Kidney tubule cell (primary cell): ENCODE measurements around the gene ADAP1.
"Not testable (repeated sequence)": the region's sequence is repeated elsewhere in the genome, so short reads cannot be mapped to it uniquely, and the experiment has no call there.

ENCODE experiments used
- DNase-seq: peaks from one replicate; pipeline ENCODE4 v3.0.0-alpha.2; 2018; ENCODE audit warnings: low spot score

ADAP1 gene

GRCh38 chr7:938546-939185 lies 15.8 kb downstream of the ADAP1 start:
- DNase-seq = no peak

DNA sequence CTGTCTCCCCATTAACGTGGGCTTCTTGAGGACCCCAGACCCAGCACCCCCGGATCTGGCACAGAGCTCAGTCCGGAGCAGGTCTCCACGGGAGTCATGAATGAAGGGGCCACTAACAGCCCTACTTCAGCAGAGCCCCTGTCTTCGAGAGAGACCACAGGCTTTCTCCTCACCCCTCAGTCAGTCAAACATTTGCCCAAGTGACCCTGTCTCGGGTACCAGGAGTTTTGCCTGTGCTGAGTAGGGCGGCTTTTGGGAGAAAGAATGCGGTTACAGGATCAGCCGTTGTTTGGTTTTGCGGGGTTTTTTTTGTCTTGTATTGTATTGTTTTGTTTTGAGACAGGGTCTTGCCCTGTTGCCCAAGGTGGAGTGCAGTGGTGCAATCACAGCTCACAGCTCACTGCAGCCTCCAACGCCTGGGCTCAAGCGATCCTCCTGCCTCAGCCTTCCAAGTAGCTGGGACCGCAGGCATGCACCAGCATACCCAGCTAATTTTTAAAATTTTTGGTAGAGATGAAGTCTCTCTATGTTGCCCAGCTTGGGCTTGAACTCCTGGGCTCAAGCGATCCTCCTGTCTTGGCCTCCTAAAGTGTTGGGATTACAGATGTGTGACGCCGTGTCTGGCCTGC lies 16.5 kb downstream of the ADAP1 start:
- no peak for DNase-seq

- peak; percentile 45 for DNase-seq
These were observed 18.0 kb downstream of the ADAP1 start for GRCh38 chr7:936386-937054.

DNA sequence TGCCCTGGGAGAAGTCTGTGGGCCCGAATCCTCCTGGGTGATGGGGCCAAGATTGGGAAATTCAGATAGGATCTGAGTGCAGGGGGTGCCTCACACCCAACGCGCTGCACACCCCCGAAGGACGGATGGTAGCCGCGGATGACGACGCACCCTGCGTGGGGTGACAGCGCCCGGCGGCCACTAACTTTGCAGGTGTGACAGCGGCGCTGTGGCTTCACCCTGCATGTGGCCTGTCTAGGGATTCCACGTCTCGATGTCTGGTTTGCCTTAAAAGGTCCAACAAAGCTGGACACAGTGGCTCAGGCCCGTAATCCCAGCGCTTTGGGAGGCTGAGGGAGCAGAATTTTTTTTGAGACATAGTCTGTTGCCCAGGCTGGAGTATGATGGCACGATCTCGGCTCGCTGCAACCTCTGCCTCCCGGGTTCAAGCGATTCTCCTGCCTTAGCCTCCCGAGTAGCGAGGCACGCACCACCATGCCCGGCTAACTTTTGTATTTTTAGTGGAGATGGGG lies 18.6 kb downstream of the ADAP1 start:
- no peak for DNase-seq

GRCh38 chr7:935164-935873 lies 19.2 kb downstream of the ADAP1 start:
- no peak for DNase-seq

DNA sequence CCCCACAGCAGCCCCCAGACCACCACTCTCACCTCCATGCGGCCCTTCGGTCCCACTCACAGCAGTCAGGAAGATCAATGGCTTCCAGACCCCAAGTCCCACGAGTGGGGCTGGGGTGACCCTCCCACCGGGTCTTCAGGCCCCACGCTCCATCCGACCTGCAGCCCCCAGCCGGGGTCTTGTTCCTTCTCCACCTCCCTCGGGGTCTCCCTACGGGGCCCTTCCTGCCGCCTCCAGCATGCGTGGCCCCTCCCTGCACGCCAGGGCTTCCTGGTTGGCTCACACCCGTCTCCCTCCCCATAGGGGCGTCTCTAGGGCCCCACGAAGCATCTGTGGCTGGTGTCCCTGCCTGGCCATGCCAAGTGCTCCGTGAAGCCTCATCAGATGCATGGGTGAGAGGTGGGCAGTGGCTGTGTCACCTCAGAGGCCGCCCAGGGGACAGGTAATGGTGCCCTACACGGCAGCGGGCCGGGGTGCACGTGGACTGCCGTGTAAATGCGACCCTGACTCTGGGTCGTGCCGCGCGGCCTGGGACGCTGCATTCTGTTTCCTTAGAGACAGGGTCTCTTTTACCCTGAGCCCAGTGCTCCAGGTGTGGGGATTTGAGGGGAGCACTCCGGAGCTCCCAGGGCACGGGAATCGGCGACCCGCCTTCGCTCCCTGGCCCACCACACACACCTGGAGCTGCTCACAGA lies 19.9 kb downstream of the ADAP1 start:
- no peak for DNase-seq

DNA sequence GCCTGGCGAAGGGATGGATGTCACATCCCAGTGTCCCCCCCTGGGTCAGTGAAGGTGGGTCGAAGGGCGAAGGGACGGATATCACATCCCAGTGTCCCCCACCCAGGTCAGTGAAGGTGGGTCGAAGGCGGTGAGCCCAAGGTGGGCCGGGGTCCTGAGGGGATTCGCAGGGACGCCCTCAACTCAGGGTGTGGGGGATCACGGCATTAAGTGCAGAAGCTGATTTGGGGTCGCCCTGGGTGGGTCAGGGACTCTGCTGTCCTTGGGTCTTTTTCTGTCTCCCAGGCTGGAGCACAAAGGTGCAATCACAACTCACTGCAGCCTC lies 21.9 kb downstream of the ADAP1 start:
- DNase-seq = no peak

GRCh38 chr7:931871-932650 lies 22.4 kb downstream of the ADAP1 start:
- DNase-seq = no peak

- no peak for DNase-seq
These were observed 23.3 kb downstream of the ADAP1 start for GRCh38 chr7:930975-931758.

GRCh38 chr7:929311-929711 lies 25.2 kb downstream of the ADAP1 start:
- no peak for DNase-seq

- DNase-seq = no peak
These were observed 27.3 kb downstream of the ADAP1 start for GRCh38 chr7:927031-927671.

DNA sequence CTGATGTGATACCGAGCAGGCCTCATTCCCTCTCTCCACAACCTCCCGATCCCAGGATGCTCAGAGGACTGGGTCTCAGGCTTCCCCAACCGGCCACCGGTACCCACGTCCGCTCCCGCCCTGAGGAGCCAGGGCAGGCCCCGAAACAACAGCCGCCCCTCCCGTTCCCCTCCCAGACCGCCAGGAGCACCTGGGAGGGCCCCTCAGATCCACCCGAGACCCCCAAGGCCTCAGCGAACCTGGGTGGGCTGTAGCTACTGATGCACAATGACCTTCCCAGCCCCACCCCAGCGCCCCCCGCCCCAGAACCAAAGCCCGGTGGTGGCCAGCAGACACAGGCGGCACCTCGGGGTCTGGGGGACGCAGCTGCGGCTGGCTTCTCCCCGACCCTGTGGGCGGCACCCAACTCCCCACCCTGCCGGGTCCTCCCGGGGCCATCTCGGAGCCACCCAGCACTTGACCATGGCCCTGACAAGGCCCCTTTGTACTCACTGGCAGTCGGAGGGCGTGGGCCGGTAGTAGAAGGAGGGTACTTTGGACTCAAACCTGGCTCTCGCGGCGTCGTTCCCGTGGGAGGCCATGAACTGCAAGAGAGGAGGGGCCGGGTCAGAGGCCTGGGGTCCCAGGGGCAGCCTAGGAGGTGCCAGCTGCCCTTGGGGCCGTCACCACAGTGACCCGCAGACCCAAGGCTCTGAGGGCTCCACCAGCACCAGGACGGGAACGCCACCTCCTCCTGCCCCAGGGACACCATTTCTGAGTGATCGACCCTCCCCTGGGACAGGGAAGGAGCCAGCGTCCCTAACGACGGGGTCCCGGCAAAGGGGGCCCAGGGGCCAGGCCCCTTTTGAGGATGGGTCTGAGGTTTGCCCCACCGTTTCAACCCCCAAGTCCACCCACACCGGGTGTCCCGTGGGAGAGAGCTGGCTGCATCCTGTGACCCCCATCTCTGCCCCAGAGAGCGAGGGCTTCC lies 28.1 kb downstream of the ADAP1 start:
- no peak for DNase-seq

GRCh38 chr7:925601-926000 lies 28.9 kb downstream of the ADAP1 start:
- no peak for DNase-seq

DNA sequence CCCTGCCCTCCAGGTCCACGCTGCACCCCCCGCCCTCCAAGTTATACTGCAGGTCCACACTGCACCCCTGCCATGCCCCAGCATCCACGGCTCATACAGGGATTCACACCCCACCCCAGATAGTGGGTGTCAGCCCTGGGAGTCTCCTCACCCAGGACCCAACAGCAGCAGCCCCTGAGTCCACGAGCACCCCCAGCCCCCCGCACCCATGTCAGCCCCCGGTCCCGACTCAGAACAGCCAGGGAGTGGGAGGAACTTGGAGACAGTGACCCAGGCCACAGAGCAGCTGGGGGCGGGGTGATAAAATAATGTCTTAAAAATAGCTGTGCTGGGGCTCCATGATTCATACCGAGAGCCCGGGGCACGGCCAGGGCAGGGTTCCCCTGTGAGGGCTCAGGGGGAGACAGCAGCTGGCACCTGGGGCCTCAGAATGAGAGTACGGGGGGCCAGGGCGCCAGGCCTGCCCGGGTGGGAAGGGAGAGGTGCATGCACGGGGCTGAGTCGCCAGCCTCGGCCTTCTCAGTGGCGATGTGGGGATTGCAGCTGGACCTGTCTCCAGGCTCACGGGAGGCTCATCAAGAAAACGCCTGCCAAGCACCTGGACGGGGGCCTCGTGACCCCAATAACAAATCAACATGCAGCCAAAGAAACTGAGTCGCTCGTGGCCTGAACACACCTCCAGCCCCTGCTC lies 29.8 kb downstream of the ADAP1 start:
- no peak for DNase-seq

DNA sequence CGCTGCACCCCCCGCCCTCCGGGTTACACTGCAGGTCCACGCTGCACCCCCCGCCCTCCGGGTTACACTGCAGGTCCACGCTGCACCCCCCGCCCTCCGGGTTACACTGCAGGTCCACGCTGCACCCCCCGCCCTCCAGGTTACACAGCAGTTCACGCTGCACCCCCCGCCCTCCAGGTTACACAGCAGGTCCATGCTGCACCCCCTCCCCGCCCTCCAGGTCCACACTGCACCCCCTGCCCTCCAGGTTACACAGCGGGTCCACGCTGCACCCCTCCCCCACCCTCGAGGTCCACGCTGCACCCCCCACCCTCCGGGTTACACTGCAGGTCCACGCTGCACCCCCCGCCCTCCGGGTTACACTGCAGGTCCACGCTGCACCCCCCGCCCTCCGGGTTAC lies 30.4 kb downstream of the ADAP1 start:
- DNase-seq = not testable (repeated sequence)

- no peak for DNase-seq
These were observed 31.1 kb downstream of the ADAP1 start for GRCh38 chr7:923108-924041.
